Body of pancreas (tissue), 4 donors: ENCODE data around the gene ARHGEF7.

ENCODE experiments used
- POLR2A ChIP-seq, 3 donors: fragments of 450-650 bp; IDR thresholded peaks; one replicate each; pipeline ENCODE4 v1.6.1; 2016; ENCODE audit warnings: antibody characterized with exemption in 3 of 3, mild to moderate bottlenecking in 2 of 3
- TF ChIP-seq, protein P1 (sequence below), 7 experiments: fragments of 450-650 bp in 4 of 7; fragments of 200-600 bp in 3 of 7; sonication (generic) in 3 of 7; IDR thresholded peaks; one replicate each; pipeline ENCODE4 v1.5.1; 2016 to 2019; ENCODE audit warnings: antibody characterized with exemption in 7 of 7

- TF ChIP-seq, protein P1, sequence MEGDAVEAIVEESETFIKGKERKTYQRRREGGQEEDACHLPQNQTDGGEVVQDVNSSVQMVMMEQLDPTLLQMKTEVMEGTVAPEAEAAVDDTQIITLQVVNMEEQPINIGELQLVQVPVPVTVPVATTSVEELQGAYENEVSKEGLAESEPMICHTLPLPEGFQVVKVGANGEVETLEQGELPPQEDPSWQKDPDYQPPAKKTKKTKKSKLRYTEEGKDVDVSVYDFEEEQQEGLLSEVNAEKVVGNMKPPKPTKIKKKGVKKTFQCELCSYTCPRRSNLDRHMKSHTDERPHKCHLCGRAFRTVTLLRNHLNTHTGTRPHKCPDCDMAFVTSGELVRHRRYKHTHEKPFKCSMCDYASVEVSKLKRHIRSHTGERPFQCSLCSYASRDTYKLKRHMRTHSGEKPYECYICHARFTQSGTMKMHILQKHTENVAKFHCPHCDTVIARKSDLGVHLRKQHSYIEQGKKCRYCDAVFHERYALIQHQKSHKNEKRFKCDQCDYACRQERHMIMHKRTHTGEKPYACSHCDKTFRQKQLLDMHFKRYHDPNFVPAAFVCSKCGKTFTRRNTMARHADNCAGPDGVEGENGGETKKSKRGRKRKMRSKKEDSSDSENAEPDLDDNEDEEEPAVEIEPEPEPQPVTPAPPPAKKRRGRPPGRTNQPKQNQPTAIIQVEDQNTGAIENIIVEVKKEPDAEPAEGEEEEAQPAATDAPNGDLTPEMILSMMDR (IDR thresholded peaks at IDR 0.05) = no peak
- no peak for TF ChIP-seq POLR2A (IDR thresholded peaks at IDR 0.05)
Measured at GRCh38 chr13:111175935-111176334, 60.8 kb downstream of the ARHGEF7 start.
